GM19397 (cell line): Measurements from ENCODE around the gene MED13L.

ENCODE experiments used
- ATAC-seq: cut with Tn5 transposase; IDR thresholded peaks from one replicate; pipeline ENCODE4 v1.9.1; 2021; ENCODE audit warnings: mild to moderate bottlenecking, moderate library complexity; ENCODE audit not compliant: unreplicated experiment

The MED13L gene

DNA sequence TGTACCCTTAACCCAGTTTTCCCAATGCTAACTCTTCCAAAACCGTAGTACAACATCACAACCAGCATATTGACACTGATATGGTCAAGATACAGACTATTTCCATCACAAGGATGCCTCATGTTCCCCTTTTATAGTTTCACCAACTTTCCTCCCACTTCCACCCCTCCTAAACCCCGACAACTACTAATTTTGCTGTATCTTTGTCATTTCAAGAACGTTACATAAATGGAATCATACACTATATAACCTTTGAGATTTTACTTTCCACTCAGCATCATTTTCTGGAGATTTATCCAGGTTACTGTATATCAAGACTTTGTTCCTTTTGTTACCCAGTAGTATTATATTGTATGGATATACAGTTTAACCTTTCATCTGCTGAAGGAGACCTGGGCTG is 88.9 kb downstream of the MED13L start:
- ATAC-seq, result no peak

DNA sequence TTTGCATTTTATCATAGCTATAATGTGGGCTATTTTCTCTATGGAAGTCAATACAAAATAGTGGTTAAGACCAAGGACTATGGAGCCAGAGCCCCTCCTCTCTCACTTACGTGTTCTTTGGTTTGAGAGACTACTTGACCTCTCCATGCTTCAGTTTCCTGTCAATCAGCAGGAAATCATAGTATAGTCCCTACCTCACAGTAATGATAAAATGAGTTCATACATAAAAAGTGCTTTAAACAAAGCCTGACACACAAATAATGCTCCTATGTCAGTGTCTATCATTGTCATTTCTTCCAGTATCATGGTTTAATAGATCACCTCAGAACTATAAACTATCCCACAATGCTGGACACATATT is 90.4 kb downstream of the MED13L start:
- ATAC-seq, result no peak

DNA sequence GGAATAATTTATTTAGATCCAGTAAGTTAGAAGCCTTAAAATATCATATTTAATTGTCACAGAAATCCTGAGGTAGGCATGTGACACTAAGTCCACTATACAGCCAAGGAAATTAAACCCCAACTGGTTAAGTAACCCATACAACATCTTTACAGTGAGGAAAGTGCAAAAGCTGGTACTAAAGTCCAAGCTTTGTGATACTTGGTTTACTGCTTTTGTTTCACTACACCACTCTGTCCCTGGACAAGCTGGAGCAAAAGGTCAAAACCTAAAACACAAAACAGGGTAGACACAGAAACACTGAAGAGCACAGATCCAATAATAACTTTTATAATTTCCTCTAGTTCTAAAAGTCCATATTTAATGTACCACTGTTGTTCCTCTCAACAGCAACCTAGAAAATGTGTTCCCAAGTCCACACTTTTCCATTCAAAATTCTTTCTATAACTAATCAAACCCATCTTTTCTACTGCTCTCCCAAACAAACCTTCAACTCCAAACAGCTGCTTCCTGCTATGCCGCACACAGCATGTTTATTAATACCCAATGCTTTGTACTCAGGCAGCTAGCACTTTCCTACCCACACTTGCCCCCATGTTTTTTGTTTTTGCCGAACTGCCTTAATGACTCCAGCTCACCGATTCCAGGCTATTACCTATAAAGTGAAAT is 90.9 kb downstream of the MED13L start:
- no peak for ATAC-seq

DNA sequence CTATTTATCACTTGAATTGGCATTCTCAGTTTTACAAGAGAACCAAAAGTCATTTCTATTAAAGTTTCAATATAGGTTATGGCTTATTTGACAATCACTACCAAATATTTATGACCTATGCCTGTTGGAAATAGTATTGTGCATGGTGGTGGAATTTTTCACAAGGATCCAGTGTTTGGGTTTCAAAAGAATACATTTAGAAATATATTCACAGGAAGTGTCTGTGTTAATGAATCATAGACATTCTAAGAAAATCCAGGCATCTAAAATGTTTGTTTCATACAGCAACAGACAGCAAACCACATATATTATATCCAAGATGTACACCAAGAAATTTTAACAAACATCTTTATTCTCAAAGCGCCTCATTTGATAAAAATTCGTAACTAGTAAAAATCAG is 92.7 kb downstream of the MED13L start:
- no peak for ATAC-seq

DNA sequence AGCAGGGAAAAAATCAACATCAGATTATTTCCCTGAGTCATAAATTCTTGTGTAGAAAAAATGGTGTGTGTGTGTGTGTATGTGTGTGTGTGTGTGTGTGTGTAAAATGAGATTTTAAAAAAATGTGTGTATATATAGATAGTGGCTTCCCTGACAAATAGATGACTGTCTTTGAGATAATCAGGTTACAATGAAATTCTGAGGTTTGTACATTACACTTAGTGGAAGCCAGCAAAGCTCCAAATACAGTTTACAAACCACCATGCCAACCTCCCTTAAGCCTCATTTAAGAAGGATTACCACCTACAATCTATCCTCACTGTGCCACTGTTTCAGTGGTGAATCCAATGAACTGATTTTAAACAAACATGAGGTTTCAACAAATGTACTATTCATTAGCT is 93.8 kb downstream of the MED13L start:
- no peak for ATAC-seq

DNA sequence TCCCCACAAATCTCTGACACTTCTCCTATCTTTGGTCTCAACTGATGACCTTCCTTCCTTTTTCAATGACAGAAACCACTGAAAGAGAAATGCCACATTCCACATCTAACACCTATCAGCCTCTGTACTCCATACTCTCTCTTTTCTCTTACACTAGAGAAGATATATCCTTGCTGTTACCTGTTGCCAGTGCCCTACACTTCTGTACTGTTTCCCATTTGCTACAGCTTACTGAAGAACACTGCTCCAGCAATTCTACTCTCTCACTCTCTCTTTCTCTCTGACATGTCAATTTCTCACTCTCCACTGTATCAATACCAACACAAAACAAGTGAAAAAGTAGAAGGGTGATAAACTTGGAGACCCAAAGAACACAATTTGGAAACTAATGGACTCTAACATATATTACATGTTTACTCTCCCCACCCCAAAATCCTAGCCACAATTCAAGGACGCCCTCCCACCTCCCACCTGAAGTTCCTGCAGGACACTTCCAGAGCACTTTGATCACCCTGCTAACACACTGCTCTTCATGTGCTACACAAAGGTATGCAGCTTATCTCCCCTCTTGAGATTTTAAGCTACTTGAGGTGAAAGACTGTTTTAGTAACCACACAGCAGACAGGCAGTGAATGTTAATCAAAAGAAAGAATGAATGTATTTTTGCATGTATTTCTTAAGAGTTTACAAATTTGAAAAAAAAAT is 95.0 kb downstream of the MED13L start:
- ATAC-seq, result no peak

DNA sequence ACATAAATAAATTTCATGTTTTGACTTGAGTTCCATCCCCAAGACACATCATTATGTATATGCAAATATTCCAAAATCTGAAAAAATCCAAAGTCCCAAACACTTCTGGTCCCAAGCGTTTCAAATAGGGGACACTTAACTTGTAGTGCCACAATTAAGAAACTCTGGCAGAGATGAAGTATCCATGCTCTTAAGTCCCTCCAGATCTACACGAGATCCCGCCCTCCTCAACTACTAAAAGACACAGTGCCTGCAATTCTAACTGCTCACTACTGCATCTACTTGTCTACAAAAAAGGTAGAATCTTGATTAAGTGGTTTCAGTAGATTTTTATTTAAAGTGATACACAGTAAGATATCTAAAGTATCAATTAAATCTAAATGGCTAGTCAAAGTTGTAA is 97.0 kb downstream of the MED13L start:
- no peak for ATAC-seq

DNA sequence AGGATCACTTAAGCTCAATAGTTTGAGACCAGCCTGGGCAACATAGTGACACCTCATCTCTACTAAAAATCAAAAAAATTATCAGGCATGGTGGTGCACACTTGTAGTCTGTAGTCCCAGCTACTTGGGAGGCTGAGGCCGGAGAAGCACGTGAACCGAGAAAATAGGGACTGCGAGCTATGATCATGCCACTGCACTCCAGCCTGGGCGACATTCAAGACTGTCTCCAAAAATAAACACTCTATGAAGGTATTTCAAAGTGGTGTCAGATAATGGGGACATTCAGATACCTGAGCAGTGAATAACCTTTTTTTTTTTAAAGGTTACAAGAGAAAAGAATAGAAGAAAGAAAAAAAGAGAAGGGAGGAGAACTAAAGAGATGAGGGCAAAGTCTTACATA is 98.1 kb downstream of the MED13L start:
- ATAC-seq, result no peak

DNA sequence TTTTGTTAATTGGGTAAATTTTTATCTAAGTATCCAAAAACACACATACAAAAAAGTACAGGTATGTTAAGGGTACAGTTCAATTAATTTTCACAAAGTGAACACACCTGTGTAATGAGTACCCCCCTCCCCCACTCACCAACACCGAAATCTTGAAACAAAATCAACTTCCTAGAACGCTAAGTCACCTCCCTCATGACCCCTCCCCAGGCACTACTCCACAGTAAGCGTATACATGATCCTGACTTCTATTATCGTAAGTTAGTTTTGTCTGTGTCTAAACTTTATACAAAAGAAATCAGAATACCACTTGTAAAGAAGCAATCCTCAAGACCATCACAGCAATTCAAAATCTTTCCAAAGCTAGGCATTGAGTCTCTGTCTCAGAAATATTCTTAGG is 100.5 kb downstream of the MED13L start:
- ATAC-seq, result no peak

DNA sequence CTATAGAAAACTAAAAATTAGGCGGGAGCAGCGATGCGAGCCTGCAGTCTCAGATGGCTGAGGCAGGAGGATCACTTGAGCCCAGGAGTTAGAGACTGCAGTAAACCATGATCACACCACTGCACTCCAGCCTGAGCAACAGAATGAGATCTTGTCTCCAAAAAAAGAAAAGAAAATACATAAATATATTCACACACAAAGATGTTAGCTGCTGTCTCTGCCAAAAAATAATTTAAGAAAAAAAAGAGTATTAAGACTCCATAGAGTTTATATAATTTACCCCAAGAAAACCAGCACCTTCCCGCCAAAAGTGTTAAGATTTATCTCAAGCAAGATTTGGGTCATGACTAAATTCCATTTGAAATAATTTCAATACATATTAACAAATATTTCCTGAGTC is 102.6 kb downstream of the MED13L start:
- no peak for ATAC-seq

DNA sequence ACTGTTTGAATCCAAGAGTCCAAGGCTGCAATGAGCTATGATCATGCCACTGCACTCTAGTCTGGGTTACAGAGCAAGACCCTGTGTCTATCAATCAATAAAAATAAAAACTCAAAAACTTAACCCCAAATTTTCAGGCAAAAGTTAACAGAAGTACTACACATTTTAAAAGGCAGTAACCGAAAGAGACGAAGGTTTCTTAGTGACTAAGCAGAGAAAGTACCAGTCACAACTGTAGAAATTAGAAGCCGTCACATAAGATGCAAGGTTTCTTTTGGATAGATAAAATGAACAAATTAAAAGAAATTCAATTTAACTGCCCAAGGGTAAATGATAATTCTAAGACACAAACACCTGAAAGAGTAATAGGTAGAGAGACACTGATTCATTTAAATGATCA is 103.5 kb downstream of the MED13L start:
- ATAC-seq, result no peak

DNA sequence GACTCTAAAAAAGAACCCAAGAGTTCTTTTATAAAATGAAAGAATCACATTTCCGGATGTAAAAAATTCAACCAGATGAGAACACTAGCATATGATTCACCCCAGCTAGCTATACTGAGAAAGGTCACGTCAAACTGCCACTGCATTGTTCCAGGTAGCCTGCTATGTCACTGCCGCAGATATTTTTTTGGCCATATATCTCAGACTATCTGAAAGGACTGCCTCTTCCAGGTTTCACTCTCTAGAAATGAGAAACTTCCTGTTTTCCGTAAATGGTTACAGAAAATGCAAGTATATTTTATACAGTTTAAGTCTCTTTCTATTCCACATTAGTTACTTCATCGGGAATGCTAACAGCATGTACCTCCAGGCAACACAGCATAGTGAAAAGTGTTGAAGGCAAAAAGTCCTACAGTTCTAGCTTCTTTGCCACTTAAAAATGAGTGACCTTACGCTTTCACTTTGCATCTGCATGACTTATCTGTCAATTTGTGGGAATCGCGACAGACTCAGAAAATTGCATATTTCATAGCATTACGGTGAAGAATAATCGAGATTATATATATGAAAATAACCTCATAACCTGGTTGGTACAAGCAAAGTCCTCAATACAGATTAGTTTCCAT is 105.2 kb downstream of the MED13L start:
- no peak for ATAC-seq

DNA sequence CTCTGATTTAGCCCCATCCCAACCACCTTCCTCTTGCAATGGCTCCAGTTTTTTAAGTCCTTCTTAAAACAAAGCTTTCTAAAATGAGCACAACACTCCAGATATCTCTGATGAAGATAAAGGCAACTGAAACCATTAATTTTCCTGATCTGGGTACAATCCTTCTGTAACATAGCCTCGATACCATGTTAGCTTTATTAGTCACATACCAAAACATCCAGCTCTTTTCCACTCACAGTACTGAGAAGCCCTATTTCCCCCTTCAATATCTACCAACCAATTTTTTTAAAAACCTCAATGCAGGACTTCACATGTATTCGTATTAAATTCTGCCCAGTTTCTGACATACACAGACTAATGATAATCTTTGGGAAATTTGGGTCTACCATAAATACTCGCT is 105.9 kb downstream of the MED13L start:
- no peak for ATAC-seq

DNA sequence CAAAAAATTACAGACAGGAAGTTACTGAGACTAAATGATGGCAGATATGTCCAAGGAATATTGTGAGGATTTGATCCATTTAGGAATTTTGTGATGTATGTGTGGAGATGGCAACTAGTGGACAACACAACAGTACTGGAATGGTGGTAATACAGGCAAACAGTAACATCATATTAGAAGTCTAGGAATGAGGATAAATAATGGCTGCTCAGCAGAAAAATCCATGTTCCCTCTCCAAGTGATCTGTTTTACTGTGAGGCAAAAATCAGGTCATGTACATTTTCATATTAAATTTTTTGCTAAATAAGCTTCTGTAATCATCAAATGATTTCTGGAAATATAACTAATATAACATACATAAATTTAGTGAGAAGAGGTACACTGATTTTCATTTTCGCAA is 108.4 kb downstream of the MED13L start:
- no peak for ATAC-seq

DNA sequence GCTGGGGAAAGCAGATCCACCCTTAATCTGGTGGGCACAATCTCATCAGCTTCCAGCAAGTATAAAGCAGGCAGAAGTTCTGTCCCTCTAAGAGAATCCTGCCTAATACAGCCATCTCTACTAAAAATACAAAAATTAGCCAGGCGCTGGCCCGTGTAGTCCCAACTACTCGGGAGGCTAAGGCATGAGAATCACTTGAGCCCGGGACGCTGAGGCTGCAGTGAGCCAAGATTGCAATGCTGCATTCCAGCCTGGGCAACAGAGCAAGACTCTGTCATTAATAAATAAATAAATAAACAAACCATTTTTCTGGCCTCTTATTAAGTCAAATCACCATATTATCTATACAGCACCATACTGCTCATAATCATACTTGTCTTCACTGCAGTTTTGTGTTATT is 111.2 kb downstream of the MED13L start:
- ATAC-seq, result no peak

DNA sequence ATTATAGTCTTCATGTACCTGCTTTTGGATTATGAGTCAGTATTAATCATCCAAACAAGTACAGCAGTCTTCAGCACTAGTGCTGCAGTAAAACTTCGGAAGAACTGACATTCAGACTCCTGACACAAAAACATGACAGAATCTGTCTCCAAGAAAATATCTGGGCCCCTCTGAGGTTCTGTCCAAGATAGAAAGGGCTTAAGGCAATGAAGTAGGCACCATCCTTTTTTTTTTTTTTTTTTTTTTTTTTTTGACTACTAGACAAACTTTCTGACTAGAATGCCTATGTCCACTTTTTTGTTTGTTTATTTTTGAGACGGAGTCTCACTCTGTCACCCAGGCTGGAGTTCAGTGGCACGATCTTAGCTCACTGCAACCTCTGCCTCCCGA is 112.5 kb downstream of the MED13L start:
- ATAC-seq, result no peak

DNA sequence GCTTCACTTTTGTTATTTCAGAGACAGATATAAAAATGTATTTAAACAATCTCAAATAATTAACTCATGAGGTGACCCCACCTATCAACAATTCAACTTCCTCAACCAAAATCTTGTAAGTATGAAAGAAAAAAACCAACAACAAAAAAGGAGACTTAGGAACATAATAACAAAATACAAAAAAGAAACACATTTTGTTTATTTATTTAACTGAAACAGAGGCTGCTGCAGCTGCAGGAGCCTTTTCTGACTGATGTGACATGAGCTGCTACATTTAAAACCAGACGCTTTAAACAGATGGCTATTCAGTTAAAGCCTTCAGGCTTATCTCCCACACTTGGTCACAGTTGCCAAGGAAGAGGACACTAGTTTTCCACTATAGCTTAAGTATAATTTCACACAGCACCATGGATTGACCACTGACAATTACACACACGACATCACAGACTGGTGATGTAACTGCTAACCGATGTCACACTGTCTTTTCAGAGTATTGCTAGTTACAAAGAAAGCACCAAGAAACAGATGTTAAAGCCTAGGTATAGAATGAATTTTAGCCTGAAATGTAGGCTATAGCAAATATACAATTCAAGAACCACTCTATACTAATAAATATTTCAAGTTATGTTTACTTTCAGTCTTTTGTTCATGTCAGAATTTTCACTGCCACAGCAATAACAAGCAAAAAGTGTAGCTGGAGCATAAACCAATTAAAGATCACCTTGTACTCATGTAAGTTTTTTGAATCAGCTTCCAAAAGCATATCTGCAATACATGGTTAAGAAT is 113.0 kb downstream of the MED13L start:
- no peak for ATAC-seq

DNA sequence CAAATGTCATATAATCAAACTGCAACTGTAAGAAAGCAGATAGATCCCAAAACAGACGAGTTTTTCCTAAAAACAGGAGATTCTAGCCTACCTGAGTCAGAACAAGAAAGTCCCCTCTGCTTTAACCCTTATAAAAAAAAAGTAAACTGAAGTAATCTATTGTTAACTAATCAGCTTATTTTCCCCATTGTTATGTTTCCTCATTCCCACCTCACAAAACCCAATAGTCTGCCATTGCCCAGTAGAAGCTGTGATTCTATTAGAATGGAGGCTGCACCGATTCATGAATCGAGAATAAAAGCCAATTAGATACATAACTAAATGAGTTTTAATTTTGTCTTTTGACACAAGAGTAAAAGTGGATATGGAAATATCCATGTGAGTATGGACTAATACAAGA is 115.4 kb downstream of the MED13L start:
- no peak for ATAC-seq

DNA sequence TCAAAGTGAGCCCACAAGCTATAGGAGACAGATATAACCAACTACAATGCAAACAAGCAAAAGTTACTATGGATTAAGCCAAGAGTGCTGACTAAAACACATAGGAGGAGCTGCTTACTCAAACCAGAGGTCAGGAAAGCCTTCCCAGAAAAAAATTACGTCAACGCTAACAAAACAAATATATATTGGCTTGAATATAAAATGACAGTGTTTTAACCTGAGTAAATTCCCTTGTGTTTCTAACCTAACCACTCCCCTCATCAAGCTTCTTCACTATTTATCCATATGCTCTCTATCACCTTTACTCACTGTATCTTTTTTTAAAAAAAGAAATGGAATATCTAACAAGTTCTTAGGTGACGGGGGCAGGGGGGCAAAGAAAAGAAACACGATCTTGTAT is 115.9 kb downstream of the MED13L start:
- no peak for ATAC-seq

DNA sequence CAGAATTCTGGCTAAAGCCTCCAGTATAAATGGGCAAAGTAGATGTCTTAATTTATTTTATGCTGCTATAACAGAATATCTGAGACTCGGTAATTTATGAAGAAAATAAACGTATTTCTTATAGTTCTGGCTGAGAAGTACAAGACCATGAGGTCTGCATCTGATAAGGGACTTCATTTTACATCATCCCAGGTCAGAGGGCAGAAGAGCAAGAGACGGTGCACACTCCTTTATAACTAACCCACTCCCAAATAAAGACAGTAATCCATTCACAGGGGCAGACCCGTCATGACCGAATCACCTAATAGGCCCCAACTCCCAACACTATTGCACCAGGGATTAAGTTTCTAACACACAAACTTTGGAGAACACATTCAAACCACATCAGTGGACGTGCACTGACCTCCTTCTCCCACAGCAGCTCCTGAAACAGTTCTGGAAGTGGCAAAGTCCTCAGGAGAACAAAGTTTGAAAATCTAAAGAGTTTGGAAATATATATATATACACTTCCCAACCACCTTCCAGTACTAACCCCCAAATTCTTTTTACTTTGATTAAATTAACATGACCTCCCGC is 116.5 kb downstream of the MED13L start:
- ATAC-seq, result no peak

DNA sequence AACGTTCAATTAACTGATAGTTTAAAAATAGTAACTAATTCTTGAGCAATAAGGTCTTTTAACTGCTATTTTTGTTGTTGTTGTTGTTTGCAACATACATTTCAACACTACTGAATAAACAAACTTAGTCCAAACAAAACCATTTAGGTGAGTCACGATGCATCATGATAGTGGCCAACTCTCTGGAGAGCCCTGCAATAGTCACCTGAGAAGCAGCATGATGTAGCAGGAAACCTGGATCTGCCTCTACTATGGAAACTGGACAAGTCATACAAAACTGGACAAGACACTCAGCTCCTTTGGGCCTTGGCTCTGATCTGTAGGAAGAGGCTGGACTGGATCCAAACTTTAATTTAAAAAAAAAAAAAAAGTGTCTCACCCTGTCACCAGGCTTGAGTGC is 117.3 kb downstream of the MED13L start:
- ATAC-seq, result no peak
